Thyroid gland (tissue), 4 donors: ENCODE data around the gene TLX2.

Source experiments
- CTCF ChIP-seq, 6 experiments: fragments of 200-600 bp in 3 of 6; fragments of 450-650 bp in 3 of 6; sonication (generic) in 3 of 6; IDR thresholded peaks; one replicate each; pipeline ENCODE4 v1.5.1; 2016 to 2019; ENCODE audit warnings: antibody characterized with exemption in 6 of 6, mild to moderate bottlenecking in 2 of 6, inconsistent platforms in 1 of 6, moderate library complexity in 1 of 6
- POLR2A ChIP-seq, 2 donors: fragments of 450-650 bp; IDR thresholded peaks; one replicate each; pipeline ENCODE4 v1.6.1; 2017; ENCODE audit warnings: antibody characterized with exemption in 2 of 2, mild to moderate bottlenecking in 2 of 2, moderate library complexity in 1 of 2

GRCh38 chr2:74542978-74543377, 28.7 kb downstream of the TLX2 start:
- no peak for TF ChIP-seq CTCF (IDR thresholded peaks at IDR 0.05)
- TF ChIP-seq POLR2A (IDR thresholded peaks at IDR 0.05): no peak
